ENCODE data around the gene HPCAL1.

DNA sequence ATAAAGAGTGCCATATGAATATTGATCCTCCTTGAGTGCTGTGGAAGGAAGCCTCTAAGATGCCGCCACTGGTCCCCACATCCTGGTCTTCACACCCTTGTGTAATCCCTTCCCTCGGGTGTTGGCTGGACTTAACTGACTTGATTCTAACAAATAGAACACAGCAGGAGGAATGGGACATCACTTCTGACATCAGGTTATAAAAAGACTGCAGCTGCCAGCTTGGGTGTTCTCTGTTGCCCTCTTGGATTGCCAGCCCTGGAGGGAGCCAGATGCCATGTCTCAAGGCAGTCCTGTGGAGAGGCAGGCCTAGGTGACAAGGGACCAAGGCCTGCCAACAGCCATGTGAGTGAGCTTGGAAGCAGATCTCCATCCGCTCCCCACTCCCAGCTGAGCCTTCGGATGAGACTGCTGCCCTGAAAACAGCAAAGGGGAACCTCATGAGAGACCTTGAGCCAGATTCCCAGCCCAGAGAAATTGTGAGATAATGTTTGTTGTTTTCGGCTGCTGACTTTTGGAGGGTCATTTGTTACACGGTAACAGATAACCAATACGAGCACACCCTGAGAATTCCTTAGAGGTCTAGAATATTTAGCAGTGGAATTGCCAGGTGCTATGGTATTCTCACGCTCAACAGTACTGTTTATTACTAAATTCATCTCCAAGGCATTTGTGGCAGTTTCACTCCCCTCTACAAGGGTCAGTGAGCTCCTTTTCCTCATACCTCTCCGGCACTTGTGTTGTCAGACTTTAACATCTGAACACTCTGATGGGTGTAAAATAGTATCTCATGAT, 32.5 kb downstream of the HPCAL1 start:
- TF ChIP-seq, protein P1, sequence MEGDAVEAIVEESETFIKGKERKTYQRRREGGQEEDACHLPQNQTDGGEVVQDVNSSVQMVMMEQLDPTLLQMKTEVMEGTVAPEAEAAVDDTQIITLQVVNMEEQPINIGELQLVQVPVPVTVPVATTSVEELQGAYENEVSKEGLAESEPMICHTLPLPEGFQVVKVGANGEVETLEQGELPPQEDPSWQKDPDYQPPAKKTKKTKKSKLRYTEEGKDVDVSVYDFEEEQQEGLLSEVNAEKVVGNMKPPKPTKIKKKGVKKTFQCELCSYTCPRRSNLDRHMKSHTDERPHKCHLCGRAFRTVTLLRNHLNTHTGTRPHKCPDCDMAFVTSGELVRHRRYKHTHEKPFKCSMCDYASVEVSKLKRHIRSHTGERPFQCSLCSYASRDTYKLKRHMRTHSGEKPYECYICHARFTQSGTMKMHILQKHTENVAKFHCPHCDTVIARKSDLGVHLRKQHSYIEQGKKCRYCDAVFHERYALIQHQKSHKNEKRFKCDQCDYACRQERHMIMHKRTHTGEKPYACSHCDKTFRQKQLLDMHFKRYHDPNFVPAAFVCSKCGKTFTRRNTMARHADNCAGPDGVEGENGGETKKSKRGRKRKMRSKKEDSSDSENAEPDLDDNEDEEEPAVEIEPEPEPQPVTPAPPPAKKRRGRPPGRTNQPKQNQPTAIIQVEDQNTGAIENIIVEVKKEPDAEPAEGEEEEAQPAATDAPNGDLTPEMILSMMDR (IDR thresholded peaks at IDR 0.05; ENCODE audit: low read depth, low read length, poor library complexity, severe bottlenecking): no peak
- no peak for TF ChIP-seq EZH2phosphoT487 (IDR thresholded peaks at IDR 0.05; ENCODE audit: borderline replicate concordance, low read length)
